ENCODE measurements around the gene PSME3IP1. TPM values are rescaled to one million over a fixed set of nuclear protein-coding genes. Genes with fewer than 3 reads are reported as not detected.

The PSME3IP1 gene
- polyA plus RNA-seq (2011; rRNA removed) (68.5 and 96.5 TPM in 2 replicates), polyA minus RNA-seq (2011; rRNA and poly(A)+ RNA removed) (44.1 and 74.7 TPM in 2 replicates)

GRCh38 chr16:57185945-57186871 is at the start of gene PSME3IP1, which contains the start of gene RSPRY1:
TSS of gene PSME3IP1 (minus strand) at chr16:57186039. CDS start at chr16:57173854, 12,185 bp downstream.
TSS of gene RSPRY1 (plus strand) at chr16:57186329. CDS start at chr16:57204659, 18,330 bp downstream.
- DNase-seq (ENCODE audit: low read depth) = peak; percentile 99
- no peaks in the 10 kb centered on the region for H3K27me3 ChIP-seq (ENCODE audit: control insufficient read depth, insufficient read depth, low read length)
- peak within 1 kb of the TSS; percentile 83 for H3K4me3 ChIP-seq (ENCODE audit: low read depth, low read length)
- ChIA-PET CTCF (interaction anchor here (0.7 to 1.5 kb wide), 5 partner anchors 16 to 334 kb away, joined by 3 read pairs; no protein-coding TSS in a partner anchor), POLR2A (interaction anchor here (0.6 kb wide), 3 partner anchors 24 to 338 kb away, joined by 3 to 6 read pairs (median 5); no protein-coding TSS in a partner anchor)
- H3K36me3 ChIP-seq (ENCODE audit: control insufficient read depth, insufficient read depth, low read length) = no peaks in the 10 kb centered on the region; the same call in 1 of the 2 replicates
- TF ChIP-seq CTCF (IDR thresholded peaks at IDR 0.05; ENCODE audit: insufficient read depth, low read depth, low read length) = no peak

- H3K36me3 ChIP-seq (ENCODE audit: control insufficient read depth, insufficient read depth, low read length) = peaks cover 14% of the 10 kb centered on the region
- CTCF ChIA-PET = interaction anchor here (0.9 to 1.3 kb wide), 3 partner anchors 8 to 182 kb away, joined by 3 to 4 read pairs (median 3); no protein-coding TSS in a partner anchor
- no peaks in the 10 kb centered on the region for H3K27me3 ChIP-seq (ENCODE audit: control insufficient read depth, insufficient read depth, low read length)
- DNase-seq (ENCODE audit: low read depth) = no peak
- H3K4me3 ChIP-seq (ENCODE audit: low read depth, low read length) = no peak overlapping the region
- no peak for TF ChIP-seq CTCF (IDR thresholded peaks at IDR 0.05; ENCODE audit: insufficient read depth, low read depth, low read length)
- POLR2A ChIA-PET = no interaction called here
Observed at GRCh38 chr16:57235128-57236021, 49.5 kb upstream of the PSME3IP1 start.

GRCh38 chr16:57234707-57235092 is 48.9 kb upstream of the PSME3IP1 start:
- ChIA-PET POLR2A (no interaction called here), CTCF (interaction anchor here (0.9 to 1.0 kb wide), 2 partner anchors 8 to 12 kb away, joined by 3 read pairs; no protein-coding TSS in a partner anchor)
- no peak for DNase-seq (ENCODE audit: low read depth)
- peaks cover 14% of the 10 kb centered on the region for H3K36me3 ChIP-seq (ENCODE audit: control insufficient read depth, insufficient read depth, low read length)
- no peak overlapping the region for H3K4me3 ChIP-seq (ENCODE audit: low read depth, low read length)
- H3K27me3 ChIP-seq (ENCODE audit: control insufficient read depth, insufficient read depth, low read length) = no peaks in the 10 kb centered on the region
- no peak for TF ChIP-seq CTCF (IDR thresholded peaks at IDR 0.05; ENCODE audit: insufficient read depth, low read depth, low read length)

GRCh38 chr16:57233944-57234706 is 48.3 kb upstream of the PSME3IP1 start:
- Histone ChIP-seq H3K4me3 (ENCODE audit: low read depth, low read length) (no peak overlapping the region), H3K36me3 (ENCODE audit: control insufficient read depth, insufficient read depth, low read length) (peaks cover 14% of the 10 kb centered on the region), H3K27me3 (ENCODE audit: control insufficient read depth, insufficient read depth, low read length) (no peaks in the 10 kb centered on the region)
- ChIA-PET POLR2A (no interaction called here), CTCF (no interaction called here)
- no peak for TF ChIP-seq CTCF (IDR thresholded peaks at IDR 0.05; ENCODE audit: insufficient read depth, low read depth, low read length)
- DNase-seq (ENCODE audit: low read depth) = no peak

Measured in BJ (cell line).